ENCODE data around the gene XYLB. TPM values are rescaled to one million over a fixed set of nuclear protein-coding genes. Genes with fewer than 3 reads are reported as not detected.
A peak's percentile ranks its signal among the peaks of the same experiment; 100 is the strongest.

The XYLB gene
- total RNA-seq, 3 donors from 2014 or later (not counting 1 experiment from before 2014, with no cell fraction given): 1.6 to 3.7 (median 2.4) TPM

DNA sequence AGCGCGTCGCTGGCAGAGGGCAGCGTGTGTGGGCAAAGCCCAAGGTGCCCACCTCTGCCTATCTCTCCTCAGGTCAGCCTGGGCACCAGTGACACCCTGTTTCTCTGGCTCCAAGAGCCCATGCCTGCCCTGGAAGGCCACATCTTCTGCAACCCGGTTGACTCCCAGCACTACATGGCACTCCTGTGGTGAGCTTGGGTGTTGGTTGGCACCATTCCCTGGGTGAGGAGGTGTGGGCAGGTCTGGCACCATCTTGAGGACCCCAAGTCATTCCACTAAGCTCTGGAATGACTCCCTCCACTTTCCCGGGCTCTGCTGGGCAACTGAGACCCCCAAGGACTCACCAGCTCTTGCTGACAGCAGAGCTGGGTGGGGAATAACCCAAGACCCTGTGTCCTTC is 28.5 kb downstream of the XYLB start:
- Mint-ChIP-seq H3K27me3 (ENCODE audit: low read depth in 2 of 2) (no peaks in the 10 kb centered on the region), H3K4me1 (peaks cover 27 to 34% of the 10 kb centered on the region in 2 donors), H3K9me3 (no peaks in the 10 kb centered on the region), H3K27ac (peak overlapping the region in 1 of 2 donors; percentile 84), H3K4me3 (no peak overlapping the region), H3K36me3 (no peaks in the 10 kb centered on the region)
- H3K27me3 ChIP-seq (ENCODE audit: control insufficient read depth, insufficient read depth, low read length): no peaks in the 10 kb centered on the region
- WGBS (ENCODE audit: insufficient coverage): 76% methylated on average over 5 of the region's 6 CpGs
- H3K4me1 ChIP-seq (ENCODE audit: control insufficient read depth, insufficient read depth, low read length): peaks cover 23% of the 10 kb centered on the region
- no peaks in the 10 kb centered on the region for H3K9me3 ChIP-seq (ENCODE audit: control insufficient read depth, insufficient read depth, low read length)
- TF ChIP-seq, protein P1, sequence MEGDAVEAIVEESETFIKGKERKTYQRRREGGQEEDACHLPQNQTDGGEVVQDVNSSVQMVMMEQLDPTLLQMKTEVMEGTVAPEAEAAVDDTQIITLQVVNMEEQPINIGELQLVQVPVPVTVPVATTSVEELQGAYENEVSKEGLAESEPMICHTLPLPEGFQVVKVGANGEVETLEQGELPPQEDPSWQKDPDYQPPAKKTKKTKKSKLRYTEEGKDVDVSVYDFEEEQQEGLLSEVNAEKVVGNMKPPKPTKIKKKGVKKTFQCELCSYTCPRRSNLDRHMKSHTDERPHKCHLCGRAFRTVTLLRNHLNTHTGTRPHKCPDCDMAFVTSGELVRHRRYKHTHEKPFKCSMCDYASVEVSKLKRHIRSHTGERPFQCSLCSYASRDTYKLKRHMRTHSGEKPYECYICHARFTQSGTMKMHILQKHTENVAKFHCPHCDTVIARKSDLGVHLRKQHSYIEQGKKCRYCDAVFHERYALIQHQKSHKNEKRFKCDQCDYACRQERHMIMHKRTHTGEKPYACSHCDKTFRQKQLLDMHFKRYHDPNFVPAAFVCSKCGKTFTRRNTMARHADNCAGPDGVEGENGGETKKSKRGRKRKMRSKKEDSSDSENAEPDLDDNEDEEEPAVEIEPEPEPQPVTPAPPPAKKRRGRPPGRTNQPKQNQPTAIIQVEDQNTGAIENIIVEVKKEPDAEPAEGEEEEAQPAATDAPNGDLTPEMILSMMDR (IDR thresholded peaks at IDR 0.05): no peak
- no peak overlapping the region for H3K4me3 ChIP-seq (ENCODE audit: low read length)
- no peak for DNase-seq
- H3K36me3 ChIP-seq (ENCODE audit: control insufficient read depth, insufficient read depth, low read length): no peaks in the 10 kb centered on the region
- intact Hi-C loops (cut with micrococcal nuclease): no loop called here
- H3K27ac ChIP-seq (ENCODE audit: low read length): no peak overlapping the region
- peak in 1 of 3 donors; percentile 16 for ATAC-seq

DNA sequence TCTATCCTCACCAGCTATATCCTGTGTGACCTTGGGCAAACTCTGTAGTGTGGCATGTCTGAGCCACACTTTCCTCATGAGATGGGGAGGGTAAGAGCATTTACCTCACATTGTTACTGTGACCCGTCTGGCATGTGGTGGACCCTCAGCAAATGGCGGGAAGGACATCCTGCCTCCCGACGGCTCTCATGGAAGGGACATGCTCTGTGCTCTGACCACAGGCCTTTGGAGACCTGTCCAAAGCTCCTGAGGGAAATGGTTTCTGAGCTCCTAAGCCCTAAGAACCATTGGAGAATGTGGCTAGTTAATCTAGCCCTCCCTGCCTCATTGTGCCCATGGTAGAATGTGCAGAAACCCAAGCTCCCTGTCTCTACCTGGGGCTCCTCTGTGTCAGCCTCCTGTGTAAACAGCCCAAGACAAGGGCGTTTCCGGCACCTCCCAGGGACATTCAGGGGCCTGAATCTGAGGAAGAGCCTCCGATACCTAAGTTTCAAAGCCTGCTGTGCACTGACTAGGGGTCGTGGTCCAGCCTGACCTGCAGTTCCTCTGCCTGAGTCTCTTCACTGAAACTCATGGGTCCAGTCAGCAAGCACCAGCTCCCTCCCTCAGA is 29.0 kb downstream of the XYLB start:
- no peak overlapping the region for H3K4me3 Mint-ChIP-seq
- H3K4me1 Mint-ChIP-seq: peaks cover 27 to 34% of the 10 kb centered on the region in 2 donors
- intact Hi-C loops (cut with micrococcal nuclease): no loop called here
- H3K4me3 ChIP-seq (ENCODE audit: low read length): no peak overlapping the region
- DNase-seq: no peak
- H3K27me3 ChIP-seq (ENCODE audit: control insufficient read depth, insufficient read depth, low read length): no peaks in the 10 kb centered on the region
- no peaks in the 10 kb centered on the region for H3K27me3 Mint-ChIP-seq (ENCODE audit: low read depth in 2 of 2)
- H3K4me1 ChIP-seq (ENCODE audit: control insufficient read depth, insufficient read depth, low read length): peaks cover 23% of the 10 kb centered on the region
- no peaks in the 10 kb centered on the region for H3K9me3 Mint-ChIP-seq
- peak in 2 of 3 donors; percentile 12 to 21 for ATAC-seq
- no peak overlapping the region for H3K27ac ChIP-seq (ENCODE audit: low read length)
- peak overlapping the region in 1 of 2 donors; percentile 84 for H3K27ac Mint-ChIP-seq
- H3K36me3 ChIP-seq (ENCODE audit: control insufficient read depth, insufficient read depth, low read length): no peaks in the 10 kb centered on the region
- H3K9me3 ChIP-seq (ENCODE audit: control insufficient read depth, insufficient read depth, low read length): no peaks in the 10 kb centered on the region
- TF ChIP-seq, protein P1 (IDR thresholded peaks at IDR 0.05): no peak
- H3K36me3 Mint-ChIP-seq: no peaks in the 10 kb centered on the region
- WGBS (ENCODE audit: insufficient coverage): 91% methylated on average over 8 of the region's 8 CpGs

DNA sequence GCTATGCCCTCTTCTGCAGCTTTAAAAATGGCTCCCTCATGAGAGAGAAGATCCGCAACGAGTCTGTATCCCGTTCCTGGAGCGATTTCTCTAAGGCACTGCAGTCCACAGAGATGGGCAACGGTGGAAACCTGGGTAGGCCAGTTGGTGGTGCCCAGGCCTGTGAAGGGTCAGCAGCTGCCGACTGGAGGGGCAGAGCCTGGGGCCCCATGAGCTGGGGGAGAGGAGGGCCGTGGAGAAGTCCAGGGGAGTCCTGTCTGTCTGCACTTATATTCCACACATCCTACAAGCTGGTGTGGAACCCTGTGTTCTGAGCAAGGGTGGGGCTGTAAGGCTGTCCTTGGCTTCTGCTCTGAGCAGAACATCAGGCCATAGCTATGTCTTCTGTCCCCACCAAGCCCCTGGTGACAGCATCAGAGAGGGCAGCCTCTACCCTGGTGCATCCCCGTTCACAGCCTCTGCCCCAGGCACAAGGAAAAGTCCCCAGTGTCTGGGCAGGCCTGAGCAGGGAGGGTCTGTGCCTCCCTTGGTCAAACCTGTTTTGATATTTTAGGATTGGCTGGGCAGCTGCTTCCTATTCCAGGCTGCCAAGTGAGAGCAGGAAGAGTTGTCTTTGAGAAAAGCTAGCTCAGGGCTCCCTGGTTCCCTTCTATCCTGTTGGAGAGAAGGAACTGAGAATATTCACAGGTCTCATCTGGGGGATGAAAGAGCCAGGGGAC is 29.7 kb downstream of the XYLB start:
- TF ChIP-seq, protein P1 (IDR thresholded peaks at IDR 0.05): no peak
- ATAC-seq: no peak
- Mint-ChIP-seq H3K9me3 (no peaks in the 10 kb centered on the region), H3K4me1 (peaks cover 27 to 34% of the 10 kb centered on the region in 2 donors), H3K27ac (no peak overlapping the region), H3K36me3 (no peaks in the 10 kb centered on the region), H3K27me3 (ENCODE audit: low read depth in 2 of 2) (no peaks in the 10 kb centered on the region), H3K4me3 (no peak overlapping the region)
- Histone ChIP-seq H3K4me1 (ENCODE audit: control insufficient read depth, insufficient read depth, low read length) (peaks cover 23% of the 10 kb centered on the region), H3K4me3 (ENCODE audit: low read length) (no peak overlapping the region), H3K36me3 (ENCODE audit: control insufficient read depth, insufficient read depth, low read length) (no peaks in the 10 kb centered on the region), H3K27me3 (ENCODE audit: control insufficient read depth, insufficient read depth, low read length) (no peaks in the 10 kb centered on the region), H3K9me3 (ENCODE audit: control insufficient read depth, insufficient read depth, low read length) (no peaks in the 10 kb centered on the region), H3K27ac (ENCODE audit: low read length) (no peak overlapping the region)
- intact Hi-C loops (cut with micrococcal nuclease): no loop called here
- 99% methylated on average over 7 of the region's 8 CpGs for WGBS (ENCODE audit: insufficient coverage)
- no peak for DNase-seq
